Mesenchymal stem cell (in vitro differentiated cells and primary cell): Measurements from ENCODE around the gene RANBP1.

Experiments
- DNase-seq: peaks from one replicate; pipeline ENCODE4 v3.0.0-alpha.2; 2013
- H2AFZ ChIP-seq: one replicate; pipeline ENCODE4 v1.6.1; 2013; ENCODE audit warnings: low read depth, mild to moderate bottlenecking, control low read depth, inconsistent platforms, low read length, moderate library complexity
- H2AK5ac ChIP-seq: 2 replicates; pipeline ENCODE4 v1.6.1; 2013; ENCODE audit warnings: low read length, moderate library complexity, mild to moderate bottlenecking, inconsistent platforms; ENCODE audit not compliant: severe bottlenecking
- H2BK120ac ChIP-seq: one replicate; pipeline ENCODE4 v1.6.1; 2013; ENCODE audit warnings: low read depth, mild to moderate bottlenecking, inconsistent platforms, low read length, moderate library complexity
- H2BK12ac ChIP-seq, 2 experiments: one replicate each; pipeline ENCODE4 v1.6.1; 2013; ENCODE audit warnings: inconsistent platforms in 2 of 2, low read length in 2 of 2, mild to moderate bottlenecking in 2 of 2, moderate library complexity in 2 of 2, control low read depth in 1 of 2
- H2BK15ac ChIP-seq: one replicate; pipeline ENCODE4 v1.6.1; 2013; ENCODE audit warnings: mild to moderate bottlenecking, low read depth, inconsistent platforms; ENCODE audit not compliant: poor library complexity, severe bottlenecking
- H2BK5ac ChIP-seq: 2 replicates; pipeline ENCODE4 v1.6.1; 2013; ENCODE audit warnings: low read depth, mild to moderate bottlenecking, low read length, control low read depth, inconsistent platforms; ENCODE audit not compliant: poor library complexity, severe bottlenecking
- H3K14ac ChIP-seq, 2 experiments: one replicate each; pipeline ENCODE4 v1.6.1; 2013; ENCODE audit warnings: inconsistent platforms in 2 of 2, low read length in 2 of 2, control low read depth in 1 of 2, mild to moderate bottlenecking in 1 of 2, moderate library complexity in 1 of 2
- H3K18ac ChIP-seq, 2 experiments: one replicate each; pipeline ENCODE4 v1.6.1; 2013; ENCODE audit warnings: inconsistent platforms in 2 of 2, low read length in 2 of 2, control low read depth in 1 of 2, low read depth in 1 of 2, mild to moderate bottlenecking in 1 of 2
- H3K23ac ChIP-seq, 2 experiments: one replicate each; pipeline ENCODE4 v1.6.1; 2013; ENCODE audit warnings: inconsistent platforms in 2 of 2, low read length in 2 of 2, mild to moderate bottlenecking in 2 of 2, moderate library complexity in 2 of 2, control low read depth in 1 of 2
- H3K27ac ChIP-seq: 2 replicates; pipeline ENCODE4 v1.5.1; 2013; ENCODE audit warnings: mild to moderate bottlenecking, moderate library complexity, low read length, control low read depth, inconsistent platforms; ENCODE audit not compliant: poor library complexity, severe bottlenecking
- H3K27me3 ChIP-seq, 2 experiments: 2 replicates each; pipeline versions ENCODE4 v1.6.1 to v1.7.0; 2013; ENCODE audit warnings: low read length in 2 of 2, mild to moderate bottlenecking in 2 of 2, moderate library complexity in 2 of 2, control low read depth in 1 of 2, inconsistent platforms in 1 of 2; ENCODE audit not compliant: control insufficient read depth in 1 of 2, insufficient read depth in 1 of 2
- H3K36me3 ChIP-seq, 2 experiments: 2 replicates each; pipeline versions ENCODE4 v1.6.1 to v1.7.0; 2013; ENCODE audit warnings: low read length in 2 of 2, control low read depth in 1 of 2, inconsistent platforms in 1 of 2, low read depth in 1 of 2, mild to moderate bottlenecking in 1 of 2; ENCODE audit not compliant: insufficient read depth in 2 of 2, control insufficient read depth in 1 of 2
- H3K4ac ChIP-seq, 2 experiments: one replicate each; pipeline ENCODE4 v1.6.1; 2013; ENCODE audit warnings: inconsistent platforms in 2 of 2, low read length in 2 of 2, mild to moderate bottlenecking in 2 of 2, moderate library complexity in 2 of 2, control low read depth in 1 of 2, low read depth in 1 of 2
- H3K4me1 ChIP-seq: 2 replicates; pipeline ENCODE4 v1.6.1; 2013; ENCODE audit warnings: low read depth, low read length, control low read depth; ENCODE audit not compliant: control insufficient read depth, insufficient read depth
- H3K4me2 ChIP-seq: 2 replicates; pipeline ENCODE4 v1.6.1; 2013; ENCODE audit warnings: low read length, mild to moderate bottlenecking, inconsistent platforms; ENCODE audit not compliant: poor library complexity, severe bottlenecking
- H3K4me3 ChIP-seq, 2 experiments: 2 replicates each; pipeline versions ENCODE4 v1.5.1 to v1.7.0; 2013; ENCODE audit warnings: low read length in 2 of 2, mild to moderate bottlenecking in 2 of 2, control low read depth in 1 of 2, low read depth in 1 of 2; ENCODE audit not compliant: insufficient read depth in 1 of 2
- H3K79me1 ChIP-seq: replicated peaks from 2 replicates; pipeline ENCODE4 v1.6.1; 2013; ENCODE audit warnings: mild to moderate bottlenecking, control low read depth, low read length, inconsistent platforms; ENCODE audit not compliant: poor library complexity, severe bottlenecking
- H3K9ac ChIP-seq: 2 replicates; pipeline ENCODE4 v1.7.0; 2013; ENCODE audit warnings: mild to moderate bottlenecking, low read length, moderate library complexity
- H3K9me3 ChIP-seq: 2 replicates; pipeline ENCODE4 v1.7.0; 2013; ENCODE audit warnings: mild to moderate bottlenecking, low read length; ENCODE audit not compliant: control insufficient read depth
- H4K8ac ChIP-seq: one replicate; pipeline ENCODE4 v1.6.1; 2013; ENCODE audit warnings: inconsistent platforms, mild to moderate bottlenecking, low read length, moderate library complexity
- H4K91ac ChIP-seq: one replicate; pipeline ENCODE4 v1.6.1; 2013; ENCODE audit warnings: mild to moderate bottlenecking, low read length, inconsistent platforms
- WGBS: methylation state at CpG from one replicate; pipeline ENCODE4 v1.1.7; 2013; ENCODE audit warnings: mixed read lengths; 5-methylcytosine and 5-hydroxymethylcytosine counted together

RANBP1 gene

DNA sequence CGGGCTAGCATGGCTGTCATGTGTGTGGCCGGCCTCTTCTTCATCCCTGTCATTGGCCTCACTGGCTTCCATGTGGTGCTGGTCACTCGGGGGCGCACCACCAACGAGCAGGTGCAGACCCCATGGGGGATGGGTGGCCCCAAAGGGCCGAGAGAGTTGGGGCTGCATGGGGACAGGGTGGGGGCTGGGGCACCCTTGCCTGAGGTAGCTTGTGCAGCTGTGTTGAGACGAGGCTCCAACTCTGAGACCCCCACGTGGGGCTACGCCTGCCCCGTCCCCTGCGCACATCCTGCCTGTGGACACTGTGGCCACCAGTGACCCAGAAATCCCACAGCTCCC lies 24.2 kb downstream of the RANBP1 start:
- Histone ChIP-seq H3K9me3 (no peaks in the 10 kb centered on the region), H3K4ac (peak overlapping the region in 1 of 2 experiments; percentile 25), H3K4me2 (no peak overlapping the region), H3K9ac (no peak overlapping the region), H2BK12ac (no peak overlapping the region), H3K4me3 (no peak overlapping the region), H4K8ac (no peak overlapping the region), H3K27me3 (no peaks in the 10 kb centered on the region), H3K36me3 (peaks cover 14 to 69% of the 10 kb centered on the region in 2 experiments), H2AK5ac (peak overlapping the region; percentile 50), H2BK5ac (no peak overlapping the region), H3K79me1 (peaks cover 45% of the 10 kb centered on the region), H3K4me1 (peaks cover 63% of the 10 kb centered on the region), H3K27ac (no peak overlapping the region), H4K91ac (no peak overlapping the region), H2BK15ac (no peak overlapping the region), H3K18ac (no peak overlapping the region), H3K14ac (no peak overlapping the region), H2AFZ (no peak overlapping the region), H2BK120ac (no peak overlapping the region), H3K23ac (no peak overlapping the region)
- WGBS: 96% methylated on average over 11 of the region's 11 CpGs
- DNase-seq: no peak

DNA sequence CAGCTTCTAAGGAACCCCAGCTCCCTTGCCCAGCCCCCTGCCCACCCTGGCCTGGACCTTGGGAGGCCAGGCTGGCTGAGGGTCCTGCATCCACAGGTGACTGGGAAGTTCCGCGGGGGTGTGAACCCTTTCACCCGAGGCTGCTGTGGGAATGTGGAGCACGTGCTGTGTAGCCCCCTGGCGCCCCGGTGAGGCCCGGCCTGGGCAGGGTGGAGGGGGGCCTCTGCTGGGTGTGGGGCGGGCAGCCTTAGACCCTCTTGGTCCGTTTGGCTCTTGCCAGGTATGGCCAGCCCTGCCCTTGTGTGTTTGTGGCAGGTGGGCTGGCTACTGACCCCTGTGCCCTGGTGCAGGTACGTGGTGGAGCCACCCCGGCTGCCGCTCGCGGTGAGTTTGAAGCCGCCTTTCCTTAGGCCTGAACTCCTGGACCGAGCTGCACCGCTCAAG lies 24.6 kb downstream of the RANBP1 start:
- Histone ChIP-seq H3K27ac (no peak overlapping the region), H2AK5ac (peak overlapping the region; percentile 37), H3K14ac (no peak overlapping the region), H3K9ac (no peak overlapping the region), H3K4me3 (no peak overlapping the region), H4K8ac (no peak overlapping the region), H3K4me1 (peaks cover 59% of the 10 kb centered on the region), H3K23ac (no peak overlapping the region), H2BK15ac (no peak overlapping the region), H3K27me3 (no peaks in the 10 kb centered on the region), H4K91ac (no peak overlapping the region), H3K36me3 (peaks cover 16 to 69% of the 10 kb centered on the region in 2 experiments), H2AFZ (no peak overlapping the region), H2BK5ac (no peak overlapping the region), H3K18ac (no peak overlapping the region), H3K4me2 (no peak overlapping the region), H3K79me1 (peaks cover 45% of the 10 kb centered on the region), H2BK12ac (no peak overlapping the region), H2BK120ac (no peak overlapping the region), H3K9me3 (no peaks in the 10 kb centered on the region), H3K4ac (peak overlapping the region in 1 of 2 experiments; percentile 25)
- no peak for DNase-seq
- 96% methylated on average over 16 of the region's 17 CpGs for WGBS

GRCh38 chr22:20141186-20142077 lies 25.5 kb downstream of the RANBP1 start:
- Histone ChIP-seq H3K36me3 (peaks cover 18 to 68% of the 10 kb centered on the region in 2 experiments), H3K4ac (no peak overlapping the region), H3K14ac (peak overlapping the region in 1 of 2 experiments; percentile 44), H2BK12ac (no peak overlapping the region), H3K23ac (no peak overlapping the region), H3K4me2 (no peak overlapping the region), H2AFZ (no peak overlapping the region), H2BK120ac (no peak overlapping the region), H2AK5ac (peak overlapping the region; percentile 37), H3K27ac (peak overlapping the region; percentile 82), H3K79me1 (peaks cover 44% of the 10 kb centered on the region), H3K9me3 (no peaks in the 10 kb centered on the region), H3K4me3 (no peak overlapping the region), H2BK15ac (no peak overlapping the region), H3K9ac (peak overlapping the region; percentile 45), H3K27me3 (no peaks in the 10 kb centered on the region), H3K18ac (peak overlapping the region in 1 of 2 experiments; percentile 11), H4K8ac (no peak overlapping the region), H2BK5ac (peak overlapping the region; percentile 39), H3K4me1 (peaks cover 53% of the 10 kb centered on the region), H4K91ac (no peak overlapping the region)
- 83% methylated on average over 22 of the region's 22 CpGs for WGBS
- DNase-seq: peak; percentile 49

DNA sequence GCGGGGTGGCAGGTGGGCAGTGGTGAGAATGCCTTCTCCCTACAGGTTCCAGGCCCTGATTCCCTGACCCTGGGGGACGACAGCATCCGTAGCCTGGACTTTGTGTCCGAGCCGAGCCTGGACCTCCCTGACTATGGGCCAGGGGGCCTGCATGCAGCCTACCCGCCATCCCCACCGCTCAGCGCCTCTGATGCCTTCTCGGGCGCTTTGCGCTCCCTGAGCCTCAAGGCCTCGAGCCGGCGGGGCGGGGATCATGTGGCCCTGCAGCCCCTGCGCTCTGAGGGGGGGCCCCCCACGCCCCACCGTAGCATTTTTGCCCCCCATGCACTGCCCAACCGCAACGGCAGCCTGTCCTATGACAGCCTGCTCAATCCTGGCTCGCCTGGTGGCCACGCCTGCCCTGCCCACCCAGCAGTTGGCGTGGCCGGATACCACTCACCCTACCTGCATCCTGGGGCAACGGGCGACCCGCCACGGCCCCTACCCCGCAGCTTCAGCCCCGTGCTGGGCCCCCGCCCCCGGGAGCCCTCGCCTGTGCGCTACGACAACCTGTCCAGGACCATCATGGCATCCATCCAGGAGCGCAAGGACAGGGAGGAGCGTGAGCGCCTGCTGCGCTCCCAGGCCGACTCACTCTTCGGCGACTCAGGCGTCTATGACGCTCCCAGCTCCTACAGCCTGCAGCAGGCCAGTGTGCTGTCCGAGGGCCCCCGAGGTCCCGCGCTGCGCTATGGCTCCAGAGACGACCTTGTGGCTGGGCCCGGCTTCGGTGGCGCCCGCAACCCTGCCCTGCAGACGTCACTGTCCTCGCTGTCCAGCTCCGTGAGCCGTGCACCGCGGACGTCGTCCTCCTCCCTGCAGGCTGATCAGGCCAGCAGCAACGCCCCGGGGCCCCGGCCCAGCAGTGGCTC lies 27.1 kb downstream of the RANBP1 start:
- Histone ChIP-seq H2BK12ac (no peak overlapping the region), H3K23ac (no peak overlapping the region), H3K27me3 (no peaks in the 10 kb centered on the region), H2BK120ac (no peak overlapping the region), H3K14ac (no peak overlapping the region), H2BK15ac (no peak overlapping the region), H3K27ac (no peak overlapping the region), H3K9me3 (no peaks in the 10 kb centered on the region), H3K18ac (no peak overlapping the region), H3K36me3 (peaks cover 18 to 73% of the 10 kb centered on the region in 2 experiments), H2BK5ac (no peak overlapping the region), H2AFZ (no peak overlapping the region), H3K4me2 (no peak overlapping the region), H3K4me3 (peak overlapping the region in 1 of 2 experiments; percentile 10), H3K4me1 (peaks cover 52% of the 10 kb centered on the region), H4K91ac (no peak overlapping the region), H3K79me1 (peaks cover 49% of the 10 kb centered on the region), H3K9ac (no peak overlapping the region), H3K4ac (no peak overlapping the region), H2AK5ac (peak overlapping the region; percentile 66), H4K8ac (no peak overlapping the region)
- no peak for DNase-seq
- 96% methylated on average over 63 of the region's 65 CpGs for WGBS
